Hypothalamus (tissue), 51 donors: Measurements from ENCODE around the gene RRN3.
"Not testable (repeated sequence)": the region's sequence is repeated elsewhere in the genome, so short reads cannot be mapped to it uniquely, and the experiment has no call there.

Experiments used
- DNase-seq, 51 donors: peaks; one replicate each; lab custom pipeline; 2025; lab: John Stamatoyannopoulos, UW

Gene RRN3

GRCh38 chr16:15028801-15029698, 65.0 kb downstream of the RRN3 start:
- peak in 10 of 51 donors; percentile 17 to 51 (median 32) for DNase-seq

GRCh38 chr16:15028345-15028715, 65.7 kb downstream of the RRN3 start:
- DNase-seq, result not testable (repeated sequence)

DNA sequence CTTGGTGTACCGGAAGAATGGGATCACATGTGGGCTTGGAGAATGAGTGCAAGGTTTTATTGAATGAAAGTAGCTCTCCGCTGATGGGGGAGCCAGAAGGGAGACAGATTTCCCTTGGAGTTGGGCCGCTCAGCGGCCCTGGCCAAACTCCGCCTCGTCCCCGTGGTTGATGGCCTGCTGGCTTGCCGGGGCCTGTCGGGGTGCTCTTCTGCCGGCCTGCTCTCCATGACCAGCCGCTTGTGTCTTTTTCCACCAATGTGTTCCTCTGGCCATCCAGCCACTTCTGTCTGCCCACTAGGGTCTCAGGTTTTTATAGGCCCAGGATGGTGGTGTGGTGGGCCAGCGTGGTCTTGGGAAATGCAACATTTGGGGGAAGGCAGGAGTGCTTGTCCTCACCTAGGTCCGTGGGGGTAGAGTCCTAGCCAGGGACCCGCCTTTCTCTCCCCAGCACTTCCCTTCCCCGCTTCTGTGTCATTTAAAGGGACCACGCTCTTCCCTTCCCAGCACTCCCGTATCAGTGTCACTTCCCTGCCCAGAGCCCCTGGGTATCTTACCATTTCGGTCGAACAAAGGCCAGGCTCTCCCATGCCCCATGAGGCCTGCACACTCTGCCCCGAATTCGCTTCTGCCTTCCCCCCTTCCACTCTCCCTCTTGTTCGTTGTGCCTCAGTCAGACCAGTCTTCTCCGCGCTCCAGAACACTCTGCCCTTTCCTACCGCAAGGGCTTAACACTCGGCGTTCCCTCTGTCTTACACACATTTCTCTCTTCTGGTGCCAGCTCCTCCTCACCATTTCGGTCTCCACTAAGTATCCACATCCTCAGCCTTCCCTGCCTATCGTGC, 66.3 kb downstream of the RRN3 start:
- DNase-seq, result peak in 3 of 51 donors; percentile 6 to 13 (median 9)

- not testable (repeated sequence) for DNase-seq
Observed at GRCh38 chr16:15027051-15027450, 67.0 kb downstream of the RRN3 start.

- DNase-seq, result not testable (repeated sequence)
Observed at GRCh38 chr16:15025234-15025951, 68.7 kb downstream of the RRN3 start.

- not testable (repeated sequence) for DNase-seq
Observed at GRCh38 chr16:15024858-15025199, 69.2 kb downstream of the RRN3 start.

DNA sequence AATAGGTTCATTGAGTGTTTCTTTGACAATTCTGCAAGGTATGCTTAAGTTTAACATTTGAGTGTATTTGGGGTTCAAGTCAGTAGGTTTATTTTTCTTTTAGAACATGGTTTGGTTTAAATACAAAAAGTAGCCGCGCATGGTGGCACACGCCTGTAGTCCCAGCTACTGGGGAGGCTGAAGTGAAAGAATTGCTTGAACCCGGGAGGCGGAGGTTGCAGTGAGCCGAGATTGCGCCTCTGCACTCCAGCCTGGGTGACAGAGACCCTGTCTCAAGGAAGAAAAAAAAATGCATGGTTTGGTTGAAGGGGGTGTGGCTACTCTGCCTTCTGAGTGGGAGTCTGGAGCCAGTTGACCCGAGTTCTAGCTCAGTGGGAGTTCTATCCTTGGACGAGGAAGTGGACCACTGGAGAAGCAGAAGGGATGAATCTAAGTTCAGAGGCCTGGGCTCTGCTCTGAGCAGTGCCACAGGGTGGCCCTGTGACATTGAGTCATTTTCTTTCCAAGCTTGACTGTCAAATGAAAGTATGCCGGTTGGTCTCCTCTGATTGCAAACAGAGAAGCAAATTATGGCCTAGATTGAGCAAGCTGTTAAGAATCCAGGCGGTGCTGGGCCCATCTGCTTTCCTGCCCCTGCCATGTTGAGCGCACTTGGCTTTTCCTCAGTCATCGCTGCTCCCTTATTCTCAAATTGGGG, 70.5 kb downstream of the RRN3 start:
- DNase-seq, result not testable (repeated sequence)

DNA sequence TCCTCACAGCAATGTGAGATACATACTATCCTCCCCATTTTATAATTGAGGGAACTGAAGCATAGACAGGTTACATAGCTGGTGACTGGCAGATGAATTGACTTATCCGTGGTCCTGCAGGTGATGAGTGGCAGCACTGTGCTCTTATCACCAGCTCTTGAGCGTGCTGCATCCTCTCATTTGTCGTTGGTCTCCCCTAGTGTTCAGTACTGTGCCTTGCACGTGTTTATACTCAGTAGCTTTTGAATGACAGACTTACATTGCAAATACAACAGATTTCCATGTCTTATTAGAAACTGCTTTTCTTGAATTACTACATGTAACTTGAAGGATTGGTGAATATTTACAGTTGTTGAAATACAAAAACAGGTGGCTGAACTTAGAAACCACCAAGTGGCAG, 71.9 kb downstream of the RRN3 start:
- DNase-seq, result peak in 7 of 51 donors; percentile 11 to 32 (median 18)

- DNase-seq, result not testable (repeated sequence)
Observed at GRCh38 chr16:15021429-15021828, 72.6 kb downstream of the RRN3 start.

GRCh38 chr16:15016951-15017580, 77.0 kb downstream of the RRN3 start:
- DNase-seq, result peak in 3 of 51 donors; percentile 12 to 32 (median 25)

DNA sequence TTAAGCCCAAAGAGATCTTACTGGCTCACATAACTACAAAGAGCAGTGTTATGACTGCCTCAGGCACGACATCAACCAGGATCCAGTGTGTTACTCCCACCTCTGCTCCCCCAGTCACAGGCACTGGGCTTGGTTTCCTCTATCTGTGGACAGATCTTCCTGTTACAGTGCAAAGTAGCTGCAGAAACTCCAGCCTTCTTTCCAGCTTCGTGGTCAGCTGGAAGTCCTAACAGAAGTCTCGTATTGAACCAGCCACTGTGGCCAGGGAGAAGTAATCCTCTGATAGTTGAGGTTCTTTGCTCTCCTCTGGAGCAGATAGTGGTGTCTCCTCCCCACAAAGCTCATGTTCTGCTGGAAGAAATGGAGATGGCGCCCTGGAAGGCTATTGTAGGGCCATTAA, 77.7 kb downstream of the RRN3 start:
- not testable (repeated sequence) for DNase-seq

- not testable (repeated sequence) for DNase-seq
Observed at GRCh38 chr16:15015671-15016070, 78.4 kb downstream of the RRN3 start.

GRCh38 chr16:15012941-15013340, 81.1 kb downstream of the RRN3 start:
- DNase-seq, result not testable (repeated sequence)
